Lung (tissue), 12 donors: Measurements from ENCODE around the gene SEMA3C. TPM values are rescaled to one million over a fixed set of nuclear protein-coding genes. Genes with fewer than 3 reads are reported as not detected.

Source experiments
- ATAC-seq: fragments of 200-7000 bp; cut with Tn5 transposase; one replicate; pipeline ENCODE4 v1.9.1; 2020; ENCODE audit warnings: moderate number of reproducible peaks; ENCODE audit not compliant: insufficient read depth, low FRiP score
- DNase-seq, 3 donors: peaks; one replicate each; pipeline ENCODE4 v3.0.0-alpha.2; 2013 to 2017
- H3K27ac ChIP-seq, 2 donors: one replicate each; pipeline ENCODE4 v1.5.1; 2013; ENCODE audit warnings: mild to moderate bottlenecking in 2 of 2, moderate library complexity in 2 of 2, control low read depth in 1 of 2, inconsistent platforms in 1 of 2, low read depth in 1 of 2, low read length in 1 of 2
- H3K27me3 ChIP-seq, 3 donors: one replicate each; pipeline ENCODE4 v1.5.1; 2013; ENCODE audit warnings: low read length in 2 of 3; ENCODE audit not compliant: control insufficient read depth in 3 of 3, insufficient read depth in 3 of 3
- H3K36me3 ChIP-seq, 4 donors: one replicate each; pipeline ENCODE4 v1.5.1; 2013; ENCODE audit warnings: low read length in 4 of 4, mild to moderate bottlenecking in 1 of 4, moderate library complexity in 1 of 4; ENCODE audit not compliant: control insufficient read depth in 4 of 4, insufficient read depth in 4 of 4
- H3K4me1 ChIP-seq, 5 donors: one replicate each; pipeline ENCODE4 v1.5.1; 2013; ENCODE audit warnings: low read length in 5 of 5, mild to moderate bottlenecking in 2 of 5, moderate library complexity in 1 of 5; ENCODE audit not compliant: control insufficient read depth in 5 of 5, insufficient read depth in 5 of 5
- H3K4me3 ChIP-seq: one replicate; pipeline ENCODE4 v1.5.1; 2013; ENCODE audit warnings: mild to moderate bottlenecking, control low read depth, moderate library complexity
- H3K9ac ChIP-seq, 2 donors: one replicate each; pipeline ENCODE4 v1.5.1; 2013; ENCODE audit warnings: low read length in 2 of 2, control low read depth in 1 of 2; ENCODE audit not compliant: insufficient read depth in 1 of 2
- H3K9me3 ChIP-seq, 4 donors: one replicate each; pipeline ENCODE4 v1.5.1; 2013; ENCODE audit warnings: low read length in 3 of 4, mild to moderate bottlenecking in 1 of 4, moderate library complexity in 1 of 4; ENCODE audit not compliant: control insufficient read depth in 4 of 4, insufficient read depth in 3 of 4
- WGBS, 2 donors: extraction: QIAGEN DNeasy Blood & Tissue Kit; methylation state at CpG; one replicate each; pipeline ENCODE4 v1.1.7; 2013; 5-methylcytosine and 5-hydroxymethylcytosine counted together
- polyA plus RNA-seq, 2 donors: library from polyadenylated mRNA; stranded (reverse); fragments of 200-250 nt; gene quantifications; one replicate each; pipeline ENCODE4 v1.2.1, GENCODE V29; 2013
- total RNA-seq, 2 donors: library from RNA; depleted of rRNA in 1 of 2; stranded (reverse); fragments of >200 nt in 1 of 2; gene quantifications; one replicate each; pipeline ENCODE4 v1.2.1, GENCODE V29; 2014 to 2021
- TF ChIP-seq, protein P1 (sequence below): IDR thresholded peaks from 2 replicates; pipeline ENCODE4 v1.5.1; 2012; ENCODE audit warnings: mild to moderate bottlenecking; ENCODE audit errors: control extremely low read depth, extremely low read depth
- donor health status: control.
- donor health status: control.
- donor health status: Bipolar disorder and iron deficiency.
- donor health status: healthy.
- donor health status: DM: yes; HTN: yes; CAD: no.

SEMA3C gene
- total and polyA plus RNA-seq, 4 donors: 6.9 to 87.2 (median 33.7) TPM

DNA sequence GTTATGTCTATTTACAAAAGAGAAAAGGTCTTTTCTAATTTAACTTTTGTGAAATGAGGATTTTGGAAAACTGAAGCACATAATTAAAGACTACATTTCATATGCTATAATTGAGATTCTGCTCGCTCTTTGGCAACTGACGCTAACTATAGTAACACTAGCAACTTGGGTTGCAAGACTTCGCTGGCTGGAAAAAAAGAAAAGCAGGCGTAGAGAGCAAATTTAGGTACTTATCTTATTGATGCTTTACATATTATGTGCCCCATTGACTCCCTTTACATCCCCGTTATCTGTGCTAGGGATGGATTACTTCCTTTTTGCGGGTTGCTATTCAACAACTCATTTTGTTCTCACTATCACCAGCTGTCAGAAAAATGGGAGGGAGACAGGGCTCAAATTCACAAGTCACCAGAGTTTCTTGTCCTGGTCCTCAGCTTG lies 10.5 kb downstream of the SEMA3C start:
- no peak overlapping the region for H3K27ac ChIP-seq

GRCh38 chr7:80907612-80908011 lies 11.2 kb downstream of the SEMA3C start:
- H3K4me1 ChIP-seq: peaks cover 0 to 23% (median 0%) of the 10 kb centered on the region in 5 donors
- H3K27ac ChIP-seq: no peak overlapping the region
- ATAC-seq: no peak
- TF ChIP-seq, protein P1, sequence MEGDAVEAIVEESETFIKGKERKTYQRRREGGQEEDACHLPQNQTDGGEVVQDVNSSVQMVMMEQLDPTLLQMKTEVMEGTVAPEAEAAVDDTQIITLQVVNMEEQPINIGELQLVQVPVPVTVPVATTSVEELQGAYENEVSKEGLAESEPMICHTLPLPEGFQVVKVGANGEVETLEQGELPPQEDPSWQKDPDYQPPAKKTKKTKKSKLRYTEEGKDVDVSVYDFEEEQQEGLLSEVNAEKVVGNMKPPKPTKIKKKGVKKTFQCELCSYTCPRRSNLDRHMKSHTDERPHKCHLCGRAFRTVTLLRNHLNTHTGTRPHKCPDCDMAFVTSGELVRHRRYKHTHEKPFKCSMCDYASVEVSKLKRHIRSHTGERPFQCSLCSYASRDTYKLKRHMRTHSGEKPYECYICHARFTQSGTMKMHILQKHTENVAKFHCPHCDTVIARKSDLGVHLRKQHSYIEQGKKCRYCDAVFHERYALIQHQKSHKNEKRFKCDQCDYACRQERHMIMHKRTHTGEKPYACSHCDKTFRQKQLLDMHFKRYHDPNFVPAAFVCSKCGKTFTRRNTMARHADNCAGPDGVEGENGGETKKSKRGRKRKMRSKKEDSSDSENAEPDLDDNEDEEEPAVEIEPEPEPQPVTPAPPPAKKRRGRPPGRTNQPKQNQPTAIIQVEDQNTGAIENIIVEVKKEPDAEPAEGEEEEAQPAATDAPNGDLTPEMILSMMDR: no peak
- WGBS, 2 donors: 84 to 85% methylated on average over 4 of the region's 4 CpGs
- H3K9ac ChIP-seq: no peak overlapping the region
- H3K9me3 ChIP-seq: no peaks in the 10 kb centered on the region
- H3K4me3 ChIP-seq: no peak overlapping the region
- H3K36me3 ChIP-seq: peaks cover 0 to 3% (median 0%) of the 10 kb centered on the region in 4 donors
- DNase-seq: no peak
- H3K27me3 ChIP-seq: no peaks in the 10 kb centered on the region

More for the DNA sequence above, 10.5 kb downstream of the SEMA3C start:
- 81 to 82% methylated on average over 6 of the region's 6 CpGs for WGBS, 2 donors
- no peak for ATAC-seq
- Histone ChIP-seq H3K4me3 (no peak overlapping the region), H3K9me3 (no peaks in the 10 kb centered on the region), H3K4me1 (peaks cover 0 to 23% (median 0%) of the 10 kb centered on the region in 5 donors), H3K27me3 (no peaks in the 10 kb centered on the region), H3K9ac (no peak overlapping the region), H3K36me3 (peaks cover 0 to 3% (median 0%) of the 10 kb centered on the region in 4 donors)
- peak in 1 of 3 donors; percentile 47 for DNase-seq
- TF ChIP-seq, protein P1: no peak

DNA sequence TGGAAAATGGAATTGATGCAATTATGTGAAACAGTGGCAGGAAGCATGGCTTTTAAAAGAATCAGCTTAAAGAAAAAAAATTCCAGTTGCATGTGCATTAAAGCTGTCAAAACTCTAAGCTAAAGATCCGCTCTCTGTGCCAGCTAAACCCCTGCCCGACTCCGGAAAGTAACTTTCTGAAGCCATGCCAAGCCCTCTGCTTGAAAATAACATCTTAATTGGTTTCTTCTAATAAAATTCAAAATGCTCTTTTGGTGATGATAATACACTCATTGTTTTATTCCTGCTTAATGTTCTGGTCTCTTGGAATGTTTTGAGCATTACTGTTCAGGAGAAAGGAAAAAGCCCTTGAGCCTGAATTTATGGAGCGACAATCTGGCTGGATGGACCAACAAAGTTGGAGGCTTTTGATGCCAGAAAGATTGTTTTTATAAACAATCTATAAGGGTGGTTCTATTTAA lies 11.7 kb downstream of the SEMA3C start:
- Histone ChIP-seq H3K27ac (peak overlapping the region in 1 of 2 donors; percentile 33), H3K36me3 (peaks cover 0 to 3% (median 0%) of the 10 kb centered on the region in 4 donors), H3K4me3 (no peak overlapping the region), H3K4me1 (peaks cover 0 to 23% (median 0%) of the 10 kb centered on the region in 5 donors), H3K9ac (no peak overlapping the region), H3K9me3 (no peaks in the 10 kb centered on the region), H3K27me3 (no peaks in the 10 kb centered on the region)
- no peak for DNase-seq
- TF ChIP-seq, protein P1: no peak
- WGBS, 2 donors: 86 to 88% methylated on average over 4 of the region's 4 CpGs
- ATAC-seq: no peak

DNA sequence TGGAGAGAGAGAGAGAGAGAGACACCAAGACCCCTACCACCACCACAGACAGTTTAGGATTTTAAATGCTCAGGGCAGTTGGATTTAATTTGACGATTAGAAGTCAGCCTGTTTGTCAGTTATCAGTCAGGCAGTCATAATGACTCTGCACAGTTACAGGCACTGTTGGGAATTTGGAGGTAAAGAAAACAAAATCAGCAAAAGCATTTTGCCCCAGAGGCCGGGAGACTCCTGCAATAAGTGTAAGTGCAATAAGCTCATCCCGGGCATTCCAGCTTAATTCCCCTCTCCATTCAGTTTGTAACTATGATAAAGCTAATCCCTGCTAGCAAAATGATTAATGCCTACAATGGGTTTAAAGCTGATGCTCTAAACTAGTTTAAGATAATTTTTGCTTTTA lies 13.5 kb downstream of the SEMA3C start:
- DNase-seq (no peak), ATAC-seq (no peak)
- TF ChIP-seq, protein P1: no peak
- H3K36me3 ChIP-seq: peaks cover 0 to 3% (median 0%) of the 10 kb centered on the region in 4 donors
- peaks cover 0 to 28% (median 0%) of the 10 kb centered on the region in 5 donors for H3K4me1 ChIP-seq
- no peak overlapping the region for H3K9ac ChIP-seq
- WGBS, 2 donors: 85 to 87% methylated on average over 3 of the region's 3 CpGs
- no peak overlapping the region for H3K27ac ChIP-seq
- H3K9me3 ChIP-seq: no peaks in the 10 kb centered on the region
- H3K4me3 ChIP-seq: no peak overlapping the region
- H3K27me3 ChIP-seq: no peaks in the 10 kb centered on the region
